K562 (cell line): ENCODE measurements around the gene RETREG2. TPM values are rescaled to one million over a fixed set of nuclear protein-coding genes. Genes with fewer than 3 reads are reported as not detected.

Experiments
- CHD7 ChIP-seq: fragments of 200-600 bp; sonication (generic); IDR thresholded peaks from one replicate; pipeline ENCODE4 v1.6.1; 2012; ENCODE audit warnings: mild to moderate bottlenecking, low read depth, low read length, inconsistent platforms
- E2F1 ChIP-seq: sonication (generic); formaldehyde crosslinking; IDR thresholded peaks from 2 replicates; pipeline ENCODE4 v1.8.1; 2023; ENCODE audit warnings: mild to moderate bottlenecking, missing genetic modification reagents, moderate library complexity
- HMGXB4 ChIP-seq: sonication (generic); formaldehyde crosslinking; IDR thresholded peaks from 2 replicates; pipeline ENCODE4 v1.8.1; 2023; ENCODE audit warnings: mild to moderate bottlenecking, missing genetic modification reagents
- KLF16 ChIP-seq: IDR thresholded peaks from 2 replicates; pipeline ENCODE4 v1.6.1; 2016; ENCODE audit warnings: antibody characterized with exemption
- NELFE ChIP-seq: IDR thresholded peaks from 2 replicates; pipeline ENCODE4 v1.6.1; 2011; ENCODE audit warnings: mild to moderate bottlenecking; ENCODE audit not compliant: insufficient read depth, insufficient read length
- ZZZ3 ChIP-seq: fragments of 450-650 bp; IDR thresholded peaks from 2 replicates; pipeline ENCODE4 v1.6.1; 2016; ENCODE audit warnings: antibody characterized with exemption, mild to moderate bottlenecking, moderate library complexity
- polyA plus RNA-seq, 8 experiments: library from polyadenylated mRNA; depleted of rRNA in 4 of 8; stranded (reverse) in 5 of 8; unstranded in 3 of 8; fragments of >200 nt; fragmentation: Nextera tagmentation in 2 of 8; fragmentation: Illumina TruSeq in 1 of 8; extraction: Ambion mirVana in 2 of 8; extraction: Trizol in 1 of 8; gene quantifications; 2 replicates each; pipeline versions ENCODE4 v1.2.1 to v1.2.3, GENCODE V29; 2011 to 2014; ENCODE audit warnings: inconsistent platforms in 1 of 8, missing spikeins in 1 of 8
- total RNA-seq, 7 experiments: library from RNA; depleted of rRNA in 6 of 7; stranded (reverse); fragments of >200 nt in 6 of 7; fragmentation: Illumina TruSeq in 2 of 7; extraction: Trizol in 2 of 7; gene quantifications; 2 replicates each; pipeline versions ENCODE4 v1.2.1 to v1.2.3, GENCODE V29; 2011 to 2021; ENCODE audit warnings: low replicate concordance in 1 of 7
- TF ChIP-seq, protein P1 (sequence below): sonication (generic); formaldehyde crosslinking; IDR thresholded peaks from 2 replicates; pipeline ENCODE4 v1.8.0; 2022; ENCODE audit warnings: mild to moderate bottlenecking, missing genetic modification reagents

The RETREG2 gene
- total and polyA plus RNA-seq, 9 of the 15 experiments (the other 6 are each of a cell fraction or from before 2014, with no cell fraction given) = 4.9 to 40.1 (median 19.2) TPM

DNA sequence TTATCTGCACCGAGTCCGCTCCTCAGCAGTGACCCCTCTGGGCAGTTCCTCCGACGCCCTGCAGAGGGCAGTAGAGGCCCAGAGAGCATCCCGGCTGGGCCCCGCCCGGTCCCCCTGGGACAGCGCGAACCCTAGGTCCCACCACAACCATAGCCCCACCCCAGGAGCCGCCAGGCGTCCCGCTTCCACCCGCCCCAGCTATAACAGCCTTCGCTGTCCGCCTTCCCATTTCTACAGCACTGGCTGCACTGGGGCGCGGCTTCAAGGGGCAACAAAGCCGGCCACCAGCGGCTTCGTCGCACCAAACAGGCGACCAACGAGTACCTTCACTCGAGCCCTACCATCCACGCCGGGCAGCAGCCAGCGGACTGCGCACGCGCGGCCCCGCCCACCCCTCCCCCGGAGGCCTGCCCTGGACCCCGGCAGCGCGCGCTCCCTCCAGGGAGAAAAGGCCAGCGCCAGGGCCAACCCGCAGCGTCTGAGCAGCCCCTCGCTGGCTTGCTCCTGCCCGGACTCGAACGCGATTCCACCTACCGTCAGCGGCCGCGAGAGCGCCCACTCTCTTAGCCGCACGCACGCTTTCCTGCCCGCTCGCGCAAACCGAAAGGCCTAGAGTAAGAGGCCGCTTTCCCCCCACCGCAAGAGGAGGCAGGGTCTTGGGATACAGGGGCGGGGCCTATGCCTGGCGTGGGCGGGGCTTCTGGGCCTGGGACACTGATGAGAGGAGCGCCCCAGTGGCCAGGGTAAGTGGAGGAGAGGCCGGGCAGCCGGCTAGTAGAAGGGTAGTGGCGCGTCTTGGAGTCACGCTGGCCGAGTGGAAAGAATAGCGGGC is 17.7 kb upstream of the RETREG2 start, which contains the start of gene NHEJ1 (continued):
- no peak for TF ChIP-seq CHD7
- TF ChIP-seq, protein P1, sequence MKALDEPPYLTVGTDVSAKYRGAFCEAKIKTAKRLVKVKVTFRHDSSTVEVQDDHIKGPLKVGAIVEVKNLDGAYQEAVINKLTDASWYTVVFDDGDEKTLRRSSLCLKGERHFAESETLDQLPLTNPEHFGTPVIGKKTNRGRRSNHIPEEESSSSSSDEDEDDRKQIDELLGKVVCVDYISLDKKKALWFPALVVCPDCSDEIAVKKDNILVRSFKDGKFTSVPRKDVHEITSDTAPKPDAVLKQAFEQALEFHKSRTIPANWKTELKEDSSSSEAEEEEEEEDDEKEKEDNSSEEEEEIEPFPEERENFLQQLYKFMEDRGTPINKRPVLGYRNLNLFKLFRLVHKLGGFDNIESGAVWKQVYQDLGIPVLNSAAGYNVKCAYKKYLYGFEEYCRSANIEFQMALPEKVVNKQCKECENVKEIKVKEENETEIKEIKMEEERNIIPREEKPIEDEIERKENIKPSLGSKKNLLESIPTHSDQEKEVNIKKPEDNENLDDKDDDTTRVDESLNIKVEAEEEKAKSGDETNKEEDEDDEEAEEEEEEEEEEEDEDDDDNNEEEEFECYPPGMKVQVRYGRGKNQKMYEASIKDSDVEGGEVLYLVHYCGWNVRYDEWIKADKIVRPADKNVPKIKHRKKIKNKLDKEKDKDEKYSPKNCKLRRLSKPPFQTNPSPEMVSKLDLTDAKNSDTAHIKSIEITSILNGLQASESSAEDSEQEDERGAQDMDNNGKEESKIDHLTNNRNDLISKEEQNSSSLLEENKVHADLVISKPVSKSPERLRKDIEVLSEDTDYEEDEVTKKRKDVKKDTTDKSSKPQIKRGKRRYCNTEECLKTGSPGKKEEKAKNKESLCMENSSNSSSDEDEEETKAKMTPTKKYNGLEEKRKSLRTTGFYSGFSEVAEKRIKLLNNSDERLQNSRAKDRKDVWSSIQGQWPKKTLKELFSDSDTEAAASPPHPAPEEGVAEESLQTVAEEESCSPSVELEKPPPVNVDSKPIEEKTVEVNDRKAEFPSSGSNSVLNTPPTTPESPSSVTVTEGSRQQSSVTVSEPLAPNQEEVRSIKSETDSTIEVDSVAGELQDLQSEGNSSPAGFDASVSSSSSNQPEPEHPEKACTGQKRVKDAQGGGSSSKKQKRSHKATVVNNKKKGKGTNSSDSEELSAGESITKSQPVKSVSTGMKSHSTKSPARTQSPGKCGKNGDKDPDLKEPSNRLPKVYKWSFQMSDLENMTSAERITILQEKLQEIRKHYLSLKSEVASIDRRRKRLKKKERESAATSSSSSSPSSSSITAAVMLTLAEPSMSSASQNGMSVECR (CRISPR knock-in tag) = peak; percentile 83
- no peak for TF ChIP-seq KLF16
- TF ChIP-seq E2F1 (CRISPR knock-in tag) = peak; percentile 55; the same call in 1 of the 2 replicates
- no peak for TF ChIP-seq ZZZ3
- TF ChIP-seq NELFE = no peak
- TF ChIP-seq HMGXB4 (CRISPR knock-in tag) = no peak; the same call in 1 of the 2 replicates
